Thyroid gland (tissue), 4 donors: ENCODE measurements around the gene FOXC2.

Source experiments
- POLR2A ChIP-seq, 2 donors: fragments of 450-650 bp; IDR thresholded peaks; one replicate each; pipeline ENCODE4 v1.6.1; 2017; ENCODE audit warnings: antibody characterized with exemption in 2 of 2, mild to moderate bottlenecking in 2 of 2, moderate library complexity in 1 of 2
- TF ChIP-seq, protein P1 (sequence below), 6 experiments: fragments of 200-600 bp in 3 of 6; fragments of 450-650 bp in 3 of 6; sonication (generic) in 3 of 6; IDR thresholded peaks; one replicate each; pipeline ENCODE4 v1.5.1; 2016 to 2019; ENCODE audit warnings: antibody characterized with exemption in 6 of 6, mild to moderate bottlenecking in 2 of 6, inconsistent platforms in 1 of 6, moderate library complexity in 1 of 6

DNA sequence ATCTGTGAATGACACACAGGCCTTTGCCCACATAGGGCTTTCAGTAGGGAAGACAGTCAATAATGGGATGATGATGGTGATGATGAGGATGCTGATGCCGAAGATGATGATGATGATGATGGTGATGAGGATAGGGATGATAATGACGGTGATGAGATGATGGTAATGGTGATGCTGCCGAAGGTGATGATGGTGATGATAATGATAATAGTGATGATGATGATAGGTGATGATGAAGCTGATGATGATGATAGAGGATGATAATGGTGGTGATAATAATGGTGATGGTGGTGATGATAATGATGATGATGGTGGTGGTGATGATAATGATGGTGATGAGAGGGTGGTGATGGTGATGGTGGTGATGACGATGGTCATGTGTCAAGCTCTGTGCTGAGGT, 24.6 kb downstream of the FOXC2 start:
- TF ChIP-seq, protein P1, sequence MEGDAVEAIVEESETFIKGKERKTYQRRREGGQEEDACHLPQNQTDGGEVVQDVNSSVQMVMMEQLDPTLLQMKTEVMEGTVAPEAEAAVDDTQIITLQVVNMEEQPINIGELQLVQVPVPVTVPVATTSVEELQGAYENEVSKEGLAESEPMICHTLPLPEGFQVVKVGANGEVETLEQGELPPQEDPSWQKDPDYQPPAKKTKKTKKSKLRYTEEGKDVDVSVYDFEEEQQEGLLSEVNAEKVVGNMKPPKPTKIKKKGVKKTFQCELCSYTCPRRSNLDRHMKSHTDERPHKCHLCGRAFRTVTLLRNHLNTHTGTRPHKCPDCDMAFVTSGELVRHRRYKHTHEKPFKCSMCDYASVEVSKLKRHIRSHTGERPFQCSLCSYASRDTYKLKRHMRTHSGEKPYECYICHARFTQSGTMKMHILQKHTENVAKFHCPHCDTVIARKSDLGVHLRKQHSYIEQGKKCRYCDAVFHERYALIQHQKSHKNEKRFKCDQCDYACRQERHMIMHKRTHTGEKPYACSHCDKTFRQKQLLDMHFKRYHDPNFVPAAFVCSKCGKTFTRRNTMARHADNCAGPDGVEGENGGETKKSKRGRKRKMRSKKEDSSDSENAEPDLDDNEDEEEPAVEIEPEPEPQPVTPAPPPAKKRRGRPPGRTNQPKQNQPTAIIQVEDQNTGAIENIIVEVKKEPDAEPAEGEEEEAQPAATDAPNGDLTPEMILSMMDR (IDR thresholded peaks at IDR 0.05) = no peak
- TF ChIP-seq POLR2A (IDR thresholded peaks at IDR 0.05) = no peak
